Liver (tissue), 9 donors: ENCODE measurements around the gene TYMP. TPM values are rescaled to one million over a fixed set of nuclear protein-coding genes. Genes with fewer than 3 reads are reported as not detected.
A peak's percentile ranks its signal among the peaks of the same experiment; 100 is the strongest.

ENCODE experiments used
- DNase-seq: peaks from one replicate; pipeline ENCODE4 v3.0.0-alpha.2; 2017; ENCODE audit warnings: low spot score
- H3K27ac ChIP-seq, 2 donors: one replicate each; pipeline ENCODE4 v1.7.0; 2013; ENCODE audit warnings: inconsistent platforms in 2 of 2, low read length in 2 of 2, control low read depth in 1 of 2, low read depth in 1 of 2, mild to moderate bottlenecking in 1 of 2
- H3K27me3 ChIP-seq, 4 donors: one replicate each; pipeline versions ENCODE4 v1.6.1 to v1.7.0; 2013; ENCODE audit warnings: low read length in 3 of 4, inconsistent platforms in 1 of 4, mild to moderate bottlenecking in 1 of 4, moderate library complexity in 1 of 4; ENCODE audit not compliant: control insufficient read depth in 4 of 4, insufficient read depth in 4 of 4
- H3K36me3 ChIP-seq, 4 donors: one replicate each; pipeline versions ENCODE4 v1.6.1 to v1.7.0; 2013; ENCODE audit warnings: low read length in 3 of 4, mild to moderate bottlenecking in 3 of 4, low read depth in 1 of 4, moderate library complexity in 1 of 4; ENCODE audit not compliant: control insufficient read depth in 4 of 4, insufficient read depth in 3 of 4
- H3K4me1 ChIP-seq, 4 donors: one replicate each; pipeline versions ENCODE4 v1.6.1 to v1.7.0; 2013; ENCODE audit warnings: low read length in 3 of 4, mild to moderate bottlenecking in 3 of 4, moderate library complexity in 1 of 4; ENCODE audit not compliant: control insufficient read depth in 4 of 4, insufficient read depth in 4 of 4
- H3K4me3 ChIP-seq, 3 donors: one replicate each; pipeline versions ENCODE4 v1.6.1 to v1.7.0; 2013; ENCODE audit warnings: low read length in 3 of 3, control low read depth in 1 of 3, low read depth in 1 of 3, mild to moderate bottlenecking in 1 of 3
- H3K9ac ChIP-seq, 2 donors: one replicate each; pipeline ENCODE4 v1.7.0; 2013; ENCODE audit warnings: low read length in 2 of 2, mild to moderate bottlenecking in 2 of 2, moderate library complexity in 2 of 2, control low read depth in 1 of 2, low read depth in 1 of 2
- H3K9me3 ChIP-seq, 4 donors: one replicate each; pipeline versions ENCODE4 v1.6.1 to v1.7.0; 2013; ENCODE audit warnings: low read length in 3 of 4; ENCODE audit not compliant: control insufficient read depth in 4 of 4
- ATF3 ChIP-seq: IDR thresholded peaks from 2 replicates; pipeline ENCODE4 v1.6.1; 2016; ENCODE audit warnings: antibody characterized with exemption
- CTCF ChIP-seq: fragments of 150-350 bp; IDR thresholded peaks from 2 replicates; pipeline ENCODE4 v1.5.1; 2017; ENCODE audit warnings: improper control_type of control experiment, low read depth, low read length; ENCODE audit not compliant: missing input control
- EGR1 ChIP-seq, 2 donors: IDR thresholded peaks; 2 replicates each; pipeline ENCODE4 v1.6.1; 2016 to 2018; ENCODE audit warnings: antibody characterized with exemption in 2 of 2, low read depth in 2 of 2
- FOXA1 ChIP-seq: IDR thresholded peaks from 2 replicates; pipeline ENCODE4 v1.6.1; 2016; ENCODE audit warnings: antibody characterized with exemption
- FOXA2 ChIP-seq: IDR thresholded peaks from 2 replicates; pipeline ENCODE4 v1.6.1; 2016; ENCODE audit warnings: antibody characterized with exemption
- GABPA ChIP-seq, 2 donors: IDR thresholded peaks in 1 of 2; conservative IDR thresholded peaks in 1 of 2; 2 replicates each; pipeline ENCODE4 v1.6.1; 2016; ENCODE audit warnings: antibody characterized with exemption in 2 of 2, mild to moderate bottlenecking in 1 of 2, moderate library complexity in 1 of 2
- HNF4A ChIP-seq, 2 donors: conservative IDR thresholded peaks; 2 replicates each; pipeline ENCODE4 v1.6.1; 2016; ENCODE audit warnings: antibody characterized with exemption in 2 of 2, mild to moderate bottlenecking in 2 of 2
- HNF4G ChIP-seq: IDR thresholded peaks from 2 replicates; pipeline ENCODE4 v1.6.1; 2016; ENCODE audit warnings: antibody characterized with exemption
- JUND ChIP-seq, 2 donors: IDR thresholded peaks; 2 replicates each; pipeline ENCODE4 v1.6.1; 2016; ENCODE audit warnings: antibody characterized with exemption in 2 of 2
- MAX ChIP-seq: IDR thresholded peaks from 2 replicates; pipeline ENCODE4 v1.6.1; 2016; ENCODE audit warnings: antibody characterized with exemption
- NR2F2 ChIP-seq: IDR thresholded peaks from 2 replicates; pipeline ENCODE4 v1.6.1; 2016; ENCODE audit warnings: antibody characterized with exemption
- RAD21 ChIP-seq, 2 donors: IDR thresholded peaks; 2 replicates each; pipeline ENCODE4 v1.6.1; 2016; ENCODE audit warnings: antibody characterized with exemption in 2 of 2, mild to moderate bottlenecking in 2 of 2
- REST ChIP-seq: IDR thresholded peaks from 2 replicates; pipeline ENCODE4 v1.6.1; 2016; ENCODE audit warnings: antibody characterized with exemption, mild to moderate bottlenecking
- RXRA ChIP-seq, 2 donors: IDR thresholded peaks; 2 replicates each; pipeline ENCODE4 v1.6.1; 2017 to 2018; ENCODE audit warnings: antibody characterized with exemption in 2 of 2, mild to moderate bottlenecking in 1 of 2
- SP1 ChIP-seq: IDR thresholded peaks from 2 replicates; pipeline ENCODE4 v1.6.1; 2018; ENCODE audit warnings: antibody characterized with exemption, mild to moderate bottlenecking
- TAF1 ChIP-seq: conservative IDR thresholded peaks from 2 replicates; pipeline ENCODE4 v1.6.1; 2016; ENCODE audit warnings: antibody characterized with exemption, mild to moderate bottlenecking
- YY1 ChIP-seq: IDR thresholded peaks from 2 replicates; pipeline ENCODE4 v1.6.1; 2016; ENCODE audit warnings: antibody characterized with exemption, mild to moderate bottlenecking
- ZBTB33 ChIP-seq: IDR thresholded peaks from 2 replicates; pipeline ENCODE4 v1.6.1; 2016; ENCODE audit warnings: antibody characterized with exemption
- WGBS: extraction: QIAGEN DNeasy Blood & Tissue Kit; methylation state at CpG from one replicate; pipeline ENCODE4 v1.1.7; 2013; 5-methylcytosine and 5-hydroxymethylcytosine counted together
- polyA plus RNA-seq, 2 donors: library from polyadenylated mRNA; stranded (reverse) in 1 of 2; unstranded in 1 of 2; fragments of 200-250 nt in 1 of 2; fragments of >200 nt in 1 of 2; fragmentation: Nextera tagmentation in 1 of 2; extraction: Ambion mirVana in 1 of 2; gene quantifications; one replicate each; pipeline versions ENCODE4 v1.2.1 to v1.2.3, GENCODE V29; 2013 to 2015
- total RNA-seq, 2 donors: library from RNA; depleted of rRNA; stranded (reverse); fragments of >200 nt; gene quantifications; one replicate each; pipeline ENCODE4 v1.2.3, GENCODE V29; 2014
- donor health status: healthy.
- donor health status: healthy.
- donor health status: healthy.
- donor health status: healthy.
- donor health status: healthy.

The TYMP gene
- total and polyA plus RNA-seq, 4 donors: 34.0 to 109 (median 65.5) TPM

GRCh38 chr22:50498322-50498890 lies 31.4 kb downstream of the TYMP start:
- Histone ChIP-seq H3K9ac (no peak overlapping the region), H3K9me3 (no peaks in the 10 kb centered on the region)

More at GRCh38 chr22:50498322-50498890, 31.4 kb downstream of the TYMP start:
- H3K27ac ChIP-seq: peak overlapping the region; percentile 23 to 37
- H3K36me3 ChIP-seq: peaks cover 0 to 10% (median 5%) of the 10 kb centered on the region in 4 donors
- H3K4me1 ChIP-seq: peaks cover 2 to 15% (median 13%) of the 10 kb centered on the region in 4 donors
- WGBS: 6% methylated on average over 13 of the region's 13 CpGs
- H3K4me3 ChIP-seq: no peak overlapping the region
- TF ChIP-seq RAD21 (IDR thresholded peaks at IDR 0.05) (peak; percentile 82 to 86), ATF3 (no peak), ZBTB33 (no peak), REST (peak; percentile 74), FOXA2 (no peak), MAX (no peak), NR2F2 (peak; percentile 40), TAF1 (no peak), JUND (IDR thresholded peaks at IDR 0.05) (no peak), CTCF (peak; percentile 66), SP1 (peak; percentile 76), HNF4G (no peak), YY1 (peak; percentile 7), HNF4A (conservative IDR thresholded peaks at IDR 0.05) (peak; percentile 52 to 60), GABPA (IDR thresholded peaks at IDR 0.05 in 1 of 2, conservative IDR thresholded peaks at IDR 0.05 in 1 of 2) (no peak), RXRA (IDR thresholded peaks at IDR 0.05) (peak; percentile 51 to 58), EGR1 (IDR thresholded peaks at IDR 0.05; ENCODE audit: low read depth in 2 of 2) (no peak), FOXA1 (no peak)
- H3K27me3 ChIP-seq: no peaks in the 10 kb centered on the region
- DNase-seq: peak; percentile 58
